Glutamatergic neuron (in vitro differentiated cells): ENCODE data around the gene CBLB. TPM values are rescaled to one million over a fixed set of nuclear protein-coding genes. Genes with fewer than 3 reads are reported as not detected.

ENCODE experiments used
- DNase-seq: peaks from one replicate; pipeline ENCODE4 v3.0.0; 2022
- H3K27ac Mint-ChIP-seq: one replicate; pipeline ENCODE4 v1.8.0; 2020; ENCODE audit warnings: mild to moderate bottlenecking, mixed read lengths, inconsistent platforms; ENCODE audit not compliant: unreplicated experiment
- H3K27me3 Mint-ChIP-seq: one replicate; pipeline ENCODE4 v1.8.0; 2020; ENCODE audit warnings: mild to moderate bottlenecking, moderate library complexity, mixed read lengths, inconsistent platforms; ENCODE audit not compliant: unreplicated experiment
- H3K36me3 Mint-ChIP-seq: one replicate; pipeline ENCODE4 v1.8.0; 2020; ENCODE audit warnings: mild to moderate bottlenecking, mixed read lengths, inconsistent platforms; ENCODE audit not compliant: unreplicated experiment
- H3K4me1 Mint-ChIP-seq: one replicate; pipeline ENCODE4 v1.8.0; 2020; ENCODE audit warnings: mild to moderate bottlenecking, low read depth, mixed read lengths, inconsistent platforms; ENCODE audit not compliant: unreplicated experiment
- H3K4me3 Mint-ChIP-seq: one replicate; pipeline ENCODE4 v1.8.0; 2020; ENCODE audit warnings: mild to moderate bottlenecking, mixed read lengths, inconsistent platforms; ENCODE audit not compliant: unreplicated experiment
- H3K9me3 Mint-ChIP-seq: one replicate; pipeline ENCODE4 v1.8.0; 2020; ENCODE audit warnings: mild to moderate bottlenecking, moderate library complexity, mixed read lengths, inconsistent platforms; ENCODE audit not compliant: unreplicated experiment
- total RNA-seq: library from RNA; stranded (reverse); fragmentation: NEBNext Ultra II Directional; extraction: Animal tissue kit (Norgen Biotek cat#: 25700); gene quantifications from one replicate; pipeline ENCODE4 v1.2.1, GENCODE V29; 2021; ENCODE audit not compliant: unreplicated experiment
- TF ChIP-seq, protein P1 (sequence below): fragments of 200-600 bp; sonication (generic); IDR thresholded peaks from one replicate; pipeline ENCODE4 v1.5.0; 2021; ENCODE audit not compliant: partially characterized antibody, unreplicated experiment

The CBLB gene
- total RNA-seq, 1 donor from 2014 or later = 269 TPM

DNA sequence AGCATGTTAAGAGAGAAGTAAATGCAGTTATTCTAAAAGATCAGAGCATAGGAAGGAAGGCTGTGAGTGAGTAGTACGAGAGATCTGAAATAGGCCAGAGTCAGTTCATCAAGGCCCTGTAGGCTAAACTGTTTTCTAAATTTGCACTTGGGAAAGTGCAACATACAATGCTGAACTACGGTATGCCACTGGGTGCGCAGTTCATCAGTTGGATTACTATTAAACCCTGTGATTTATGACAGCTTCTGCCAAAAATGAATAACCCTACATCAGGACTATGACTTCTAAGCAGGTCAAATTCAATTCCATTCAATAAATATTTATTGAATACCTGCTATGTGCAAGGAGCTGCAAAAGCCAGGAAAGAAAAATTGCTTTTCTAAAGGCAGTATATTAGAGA, 10.8 kb downstream of the CBLB start:
- DNase-seq = no peak
- no peak overlapping the region for H3K27ac Mint-ChIP-seq
- TF ChIP-seq, protein P1, sequence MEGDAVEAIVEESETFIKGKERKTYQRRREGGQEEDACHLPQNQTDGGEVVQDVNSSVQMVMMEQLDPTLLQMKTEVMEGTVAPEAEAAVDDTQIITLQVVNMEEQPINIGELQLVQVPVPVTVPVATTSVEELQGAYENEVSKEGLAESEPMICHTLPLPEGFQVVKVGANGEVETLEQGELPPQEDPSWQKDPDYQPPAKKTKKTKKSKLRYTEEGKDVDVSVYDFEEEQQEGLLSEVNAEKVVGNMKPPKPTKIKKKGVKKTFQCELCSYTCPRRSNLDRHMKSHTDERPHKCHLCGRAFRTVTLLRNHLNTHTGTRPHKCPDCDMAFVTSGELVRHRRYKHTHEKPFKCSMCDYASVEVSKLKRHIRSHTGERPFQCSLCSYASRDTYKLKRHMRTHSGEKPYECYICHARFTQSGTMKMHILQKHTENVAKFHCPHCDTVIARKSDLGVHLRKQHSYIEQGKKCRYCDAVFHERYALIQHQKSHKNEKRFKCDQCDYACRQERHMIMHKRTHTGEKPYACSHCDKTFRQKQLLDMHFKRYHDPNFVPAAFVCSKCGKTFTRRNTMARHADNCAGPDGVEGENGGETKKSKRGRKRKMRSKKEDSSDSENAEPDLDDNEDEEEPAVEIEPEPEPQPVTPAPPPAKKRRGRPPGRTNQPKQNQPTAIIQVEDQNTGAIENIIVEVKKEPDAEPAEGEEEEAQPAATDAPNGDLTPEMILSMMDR = no peak
- H3K9me3 Mint-ChIP-seq = no peaks in the 10 kb centered on the region
- H3K4me3 Mint-ChIP-seq = peak overlapping the region; percentile 16
- peaks cover 4% of the 10 kb centered on the region for H3K36me3 Mint-ChIP-seq
- H3K27me3 Mint-ChIP-seq = no peaks in the 10 kb centered on the region
- peaks cover 5% of the 10 kb centered on the region for H3K4me1 Mint-ChIP-seq

DNA sequence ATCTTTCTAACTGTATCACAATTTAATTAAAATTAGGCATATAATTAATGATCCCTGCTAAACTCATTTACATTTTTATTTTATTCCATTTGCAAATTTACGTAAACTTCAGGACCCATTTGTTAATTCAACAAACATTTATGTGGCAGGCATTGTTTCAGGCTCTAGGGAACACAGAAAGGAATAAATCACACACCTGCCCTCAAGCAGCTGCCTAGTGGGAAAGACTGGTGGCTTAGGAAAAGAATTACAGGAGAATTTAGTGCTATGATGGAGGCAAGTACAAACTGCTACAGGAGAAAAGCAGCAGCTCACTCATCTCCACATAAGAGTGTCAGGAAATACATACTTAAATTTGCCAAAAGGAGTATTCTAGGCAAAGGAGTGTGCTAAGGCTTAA, 11.2 kb downstream of the CBLB start:
- Mint-ChIP-seq H3K27ac (peak overlapping the region; percentile 1), H3K36me3 (peaks cover 4% of the 10 kb centered on the region), H3K4me3 (peak overlapping the region; percentile 16), H3K9me3 (no peaks in the 10 kb centered on the region), H3K27me3 (no peaks in the 10 kb centered on the region), H3K4me1 (peaks cover 5% of the 10 kb centered on the region)
- no peak for DNase-seq
- TF ChIP-seq, protein P1 = no peak

DNA sequence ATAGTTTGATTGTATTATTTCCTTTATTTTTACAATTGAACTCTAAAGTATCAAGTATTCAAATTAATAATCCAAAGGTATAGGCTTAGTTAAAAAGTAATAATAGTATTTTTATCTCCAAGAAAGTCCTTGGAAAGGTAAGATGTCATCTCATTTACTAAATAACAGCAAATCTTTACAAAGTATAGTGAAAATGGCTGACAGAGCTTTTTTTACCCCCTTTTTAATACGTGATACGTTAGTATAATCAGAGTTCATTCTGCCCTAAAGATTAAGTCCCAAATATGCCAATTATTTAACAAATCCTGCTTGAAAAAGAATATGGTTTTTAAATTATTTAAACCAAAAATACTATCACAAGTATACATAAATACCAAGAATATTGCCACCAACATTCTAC, 12.2 kb downstream of the CBLB start:
- Mint-ChIP-seq H3K4me3 (no peak overlapping the region), H3K27me3 (no peaks in the 10 kb centered on the region)
- TF ChIP-seq, protein P1 = no peak

DNA sequence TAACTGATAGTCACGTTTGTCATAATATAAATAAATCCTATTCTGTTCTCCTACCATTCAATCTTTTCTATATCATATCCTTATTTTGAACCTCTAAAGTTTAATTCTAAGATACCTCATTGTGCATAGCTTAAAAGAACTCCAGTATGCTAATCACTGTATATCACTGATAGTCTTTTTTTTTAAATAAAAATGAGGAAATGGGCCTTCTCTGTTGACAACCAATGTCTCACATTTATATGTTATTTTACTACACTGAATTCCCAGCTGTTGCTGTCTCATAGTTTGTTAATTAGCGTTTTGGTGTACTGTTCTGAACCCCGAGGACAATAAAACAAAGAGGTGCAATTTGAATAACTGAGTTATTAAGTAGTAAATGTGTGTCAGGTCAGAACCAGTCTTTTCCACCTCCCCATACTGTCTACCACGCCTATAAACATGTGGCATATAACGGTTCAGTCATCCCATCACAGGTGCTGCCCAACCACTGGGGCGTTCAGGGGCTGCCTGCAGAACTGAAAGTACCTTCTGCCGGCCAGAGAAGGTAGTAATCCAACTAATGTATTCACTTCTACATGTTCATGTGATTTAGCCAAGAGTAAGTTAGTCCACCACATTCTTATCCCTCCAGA, 14.9 kb downstream of the CBLB start:
- no peak overlapping the region for H3K4me3 Mint-ChIP-seq
- TF ChIP-seq, protein P1 = no peak
- no peak for DNase-seq

More for the DNA sequence above, 12.2 kb downstream of the CBLB start:
- Mint-ChIP-seq H3K4me1 (peaks cover 5% of the 10 kb centered on the region), H3K36me3 (peaks cover 4% of the 10 kb centered on the region), H3K9me3 (no peaks in the 10 kb centered on the region), H3K27ac (no peak overlapping the region)
- DNase-seq = no peak

DNA sequence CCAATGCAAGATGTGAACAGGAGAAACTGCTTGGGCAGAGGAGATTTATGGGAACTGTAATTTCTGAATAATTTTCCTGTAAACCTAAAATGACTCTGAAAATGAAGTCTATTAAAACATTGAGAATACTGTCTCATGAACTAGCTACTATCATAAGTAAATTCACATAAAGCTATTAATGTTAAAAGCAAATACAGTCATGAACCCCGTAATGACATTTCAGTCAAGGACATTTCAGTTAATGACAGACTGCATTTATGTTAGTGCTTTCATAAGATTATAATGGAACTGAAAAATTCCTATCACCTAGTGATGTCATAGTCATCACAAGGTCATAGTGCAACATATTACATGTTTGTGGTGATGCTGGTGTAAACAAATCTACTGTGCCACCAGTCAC, 17.2 kb downstream of the CBLB start:
- peaks cover 20% of the 10 kb centered on the region for H3K4me1 Mint-ChIP-seq

More for the DNA sequence above, 14.9 kb downstream of the CBLB start:
- H3K27me3 Mint-ChIP-seq = no peaks in the 10 kb centered on the region
- H3K27ac Mint-ChIP-seq = no peak overlapping the region
- H3K9me3 Mint-ChIP-seq = no peaks in the 10 kb centered on the region
- H3K36me3 Mint-ChIP-seq = peaks cover 8% of the 10 kb centered on the region
- H3K4me1 Mint-ChIP-seq = peaks cover 13% of the 10 kb centered on the region

More for the DNA sequence above, 17.2 kb downstream of the CBLB start:
- Mint-ChIP-seq H3K36me3 (peaks cover 8% of the 10 kb centered on the region), H3K27ac (no peak overlapping the region), H3K4me3 (no peak overlapping the region), H3K27me3 (no peaks in the 10 kb centered on the region), H3K9me3 (peaks cover 2% of the 10 kb centered on the region)
- DNase-seq = no peak
- TF ChIP-seq, protein P1 = no peak
